Activated CD4-positive, alpha-beta T cell treated with anti-CD3 and anti-CD28 coated beads, Interleukin-10, Interleukin-2, amounts not matched to agents 100 ng/mL and 50 ng/mL, durations not matched to agents 16 hours and 8 hours (primary cell): ENCODE data around the gene OR52B4.
"Not testable (repeated sequence)": the region's sequence is repeated elsewhere in the genome, so short reads cannot be mapped to it uniquely, and the experiment has no call there.

Experiments
- DNase-seq: peaks from one replicate; pipeline ENCODE4 v3.0.0-alpha.2; 2020

The OR52B4 gene

GRCh38 chr11:4368286-4368685 is at the start of gene OR52B4:
Gene OR52B4, minus strand, starts transcription at chr11:4368386. Its CDS starts 91 bp downstream, at chr11:4368295.
- DNase-seq: no peak

GRCh38 chr11:4416816-4417215 is 48.6 kb upstream of the OR52B4 start:
- no peak for DNase-seq

- DNase-seq: no peak
Observed at GRCh38 chr11:4416306-4416705, 48.1 kb upstream of the OR52B4 start.

- not testable (repeated sequence) for DNase-seq
Observed at GRCh38 chr11:4406206-4406605, 38.0 kb upstream of the OR52B4 start.

GRCh38 chr11:4393858-4394223 is 25.7 kb upstream of the OR52B4 start:
- DNase-seq: no peak

- DNase-seq: peak; percentile 91
Observed at GRCh38 chr11:4393209-4393857, 25.1 kb upstream of the OR52B4 start, which contains the start of gene TRIM21. Gene TRIM21, minus strand, starts transcription at chr11:4393702. Its CDS starts 3,293 bp downstream, at chr11:4390409.

- DNase-seq: no peak
Observed at GRCh38 chr11:4388221-4388620, 20.0 kb upstream of the OR52B4 start.

- no peak for DNase-seq
Observed at GRCh38 chr11:4385978-4386740, 18.0 kb upstream of the OR52B4 start.

GRCh38 chr11:4381901-4382300 is 13.7 kb upstream of the OR52B4 start:
- DNase-seq: no peak

GRCh38 chr11:4375431-4376140 is 7.4 kb upstream of the OR52B4 start:
- DNase-seq: peak; percentile 35

- no peak for DNase-seq
Observed at GRCh38 chr11:4370166-4370565, 2.0 kb upstream of the OR52B4 start.

- DNase-seq: not testable (repeated sequence)
Observed at GRCh38 chr11:4348142-4348541, 20.0 kb downstream of the OR52B4 start.

- not testable (repeated sequence) for DNase-seq
Observed at GRCh38 chr11:4345366-4345765, 22.8 kb downstream of the OR52B4 start.

GRCh38 chr11:4334356-4334755 is 33.8 kb downstream of the OR52B4 start:
- not testable (repeated sequence) for DNase-seq
